ENCODE data around the gene EFNA5. TPM values are rescaled to one million over a fixed set of nuclear protein-coding genes. Genes with fewer than 3 reads are reported as not detected.

The EFNA5 gene
- total and polyA plus RNA-seq, 2 of the 8 experiments (the other 6 are each of a cell fraction or from before 2014, with no cell fraction given): 9.6 to 21.8 TPM

DNA sequence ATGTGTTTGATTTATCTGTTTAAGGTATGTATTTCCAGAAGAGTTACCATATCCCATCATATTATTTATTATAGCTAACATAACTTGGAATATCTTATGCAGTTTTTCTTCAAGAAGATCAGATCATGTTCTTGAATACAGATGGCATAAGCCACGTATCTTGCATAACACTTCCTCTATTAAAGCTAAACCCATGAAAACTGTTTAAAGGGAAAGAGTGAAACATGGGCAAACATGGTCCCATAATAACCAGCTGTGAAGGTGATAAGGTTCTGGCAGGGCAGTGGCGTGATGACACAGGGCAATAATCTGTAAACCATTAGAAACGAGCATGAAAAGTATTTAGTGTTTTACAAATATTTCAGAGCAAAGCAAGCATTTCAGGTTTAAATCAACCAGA lies 34.2 kb downstream of the EFNA5 start:
- Histone ChIP-seq H2BK20ac (ENCODE audit: low read length) (no peak overlapping the region), H3K27ac (ENCODE audit: low read depth, low read length) (no peak overlapping the region), H3K9ac (replicated peaks in 1 of 4; ENCODE audit: extremely low read depth in 1 of 4, low read depth in 3 of 4, low read length in 3 of 4) (no peak overlapping the region), H2BK12ac (ENCODE audit: low read depth, low read length) (no peak overlapping the region), H2AFZ (ENCODE audit: low read length) (no peak overlapping the region), H3K79me2 (ENCODE audit: control insufficient read depth in 1 of 2, insufficient read depth in 2 of 2, low read length in 2 of 2) (peaks cover 0 to 13% of the 10 kb centered on the region in 2 experiments; a peak in 3 of 4 replicates), H3K36me3 (ENCODE audit: control insufficient read depth in 2 of 4, insufficient read depth in 4 of 4, low read length in 3 of 4) (no peaks in the 10 kb centered on the region), H2BK5ac (ENCODE audit: low read depth, low read length) (no peak overlapping the region), H4K5ac (ENCODE audit: insufficient read length, low read depth, low read length) (no peak overlapping the region), H3K9me3 (ENCODE audit: insufficient read depth in 2 of 2, low read depth in 1 of 2, low read length in 1 of 2) (no peaks in the 10 kb centered on the region), H4K20me1 (replicated peaks in 1 of 2; ENCODE audit: control insufficient read depth in 1 of 2, insufficient read depth in 2 of 2, low read length in 2 of 2) (no peaks in the 10 kb centered on the region), H3K4me3 (ENCODE audit: extremely low read depth in 1 of 4, insufficient read depth in 2 of 4, low read depth in 3 of 4, low read length in 4 of 4) (no peak overlapping the region), H3K27me3 (replicated peaks in 1 of 4; ENCODE audit: control insufficient read depth in 3 of 4, extremely low read depth in 1 of 4, insufficient read depth in 3 of 4, low read length in 3 of 4) (no peaks in the 10 kb centered on the region), H4K91ac (replicated peaks; ENCODE audit: insufficient read length, low read length) (no peak overlapping the region), H3K14ac (ENCODE audit: insufficient read length) (no peak overlapping the region), H2AK5ac (ENCODE audit: low read depth, low read length) (no peak overlapping the region), H3K4me2 (ENCODE audit: insufficient read depth in 1 of 2, low read depth in 2 of 2, low read length in 2 of 2) (no peak overlapping the region), H3K23ac (ENCODE audit: insufficient read length) (no peak overlapping the region), H3K18ac (ENCODE audit: extremely low read depth, low read length) (no peak overlapping the region), H3K4me1 (replicated peaks in 1 of 4; ENCODE audit: control insufficient read depth in 3 of 4, insufficient read depth in 4 of 4, low read length in 3 of 4) (peaks cover 2 to 13% (median 7%) of the 10 kb centered on the region in 4 experiments; a peak in 4 of 7 replicates), H4K8ac (ENCODE audit: extremely low read depth, insufficient read depth, low read length) (no peak overlapping the region), H3K23me2 (ENCODE audit: low read depth, low read length) (no peaks in the 10 kb centered on the region), H3K79me1 (ENCODE audit: low read depth, low read length) (no peaks in the 10 kb centered on the region), H2BK15ac (ENCODE audit: low read length) (no peak overlapping the region), H3K4ac (replicated peaks; ENCODE audit: insufficient read length, low read depth, low read length) (no peak overlapping the region), H2BK120ac (replicated peaks; ENCODE audit: low read depth, low read length) (no peak overlapping the region), H3K56ac (replicated peaks; ENCODE audit: insufficient read length, low read depth, low read length) (no peak overlapping the region)
- TF ChIP-seq RAD21 (IDR thresholded peaks at IDR 0.05 in 1 of 2, conservative IDR thresholded peaks at IDR 0.05 in 1 of 2; ENCODE audit: low read depth in 2 of 2, low read length in 2 of 2) (no peak), TEAD4 (IDR thresholded peaks at IDR 0.05; ENCODE audit: low read depth, low read length) (no peak), NRF1 (IDR thresholded peaks at IDR 0.05; ENCODE audit: low read depth, low read length) (no peak), SP2 (IDR thresholded peaks at IDR 0.05; ENCODE audit: low read length) (no peak), RBBP5 (IDR thresholded peaks at IDR 0.05; ENCODE audit: borderline replicate concordance, low read depth, low read length) (no peak), RFX5 (IDR thresholded peaks at IDR 0.05; ENCODE audit: borderline replicate concordance, low read depth, low read length) (no peak), TAF1 (IDR thresholded peaks at IDR 0.05; ENCODE audit: low read depth, low read length) (no peak), CBX5 (IDR thresholded peaks at IDR 0.05; ENCODE audit: low read depth, low read length) (no peak), GABPA (IDR thresholded peaks at IDR 0.05; ENCODE audit: borderline replicate concordance, insufficient read depth, low read length) (no peak), SIN3A (conservative IDR thresholded peaks at IDR 0.05 in 1 of 2, IDR thresholded peaks at IDR 0.05 in 1 of 2; ENCODE audit: low read depth in 1 of 2, low read length in 2 of 2) (no peak)
- TF ChIP-seq, protein P1, sequence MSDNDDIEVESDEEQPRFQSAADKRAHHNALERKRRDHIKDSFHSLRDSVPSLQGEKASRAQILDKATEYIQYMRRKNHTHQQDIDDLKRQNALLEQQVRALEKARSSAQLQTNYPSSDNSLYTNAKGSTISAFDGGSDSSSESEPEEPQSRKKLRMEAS (IDR thresholded peaks at IDR 0.05): no peak
- WGBS, 2 experiments (ENCODE audit: extremely low coverage in 1 of 2, insufficient coverage in 1 of 2, insufficient read length in 1 of 2, insufficient replicate concordance in 2 of 2, low coverage in 1 of 2, low lambda C conversion rate in 2 of 2, missing lambda C conversion rate in 1 of 2): 90% methylated on average over 3 of the region's 3 CpGs; no CpG with 5 or more reads in 1 of the 2 experiments
- no peak for DNase-seq (ENCODE audit: low read depth in 1 of 2, low spot score in 2 of 2)
- ChIA-PET POLR2A (ENCODE audit: partially characterized antibody) (no interaction called here), CTCF (ENCODE audit: partially characterized antibody) (no interaction called here)
- FAIRE-seq: no peak

All from H1 (cell line).